Kidney epithelial cell (primary cell): ENCODE results near the gene OR1B1. TPM values are rescaled to one million over a fixed set of nuclear protein-coding genes. Genes with fewer than 3 reads are reported as not detected.

Source experiments
- DNase-seq: peaks from one replicate; pipeline ENCODE4 v3.0.0-alpha.2; 2010; ENCODE audit warnings: low read depth
- H3K27me3 ChIP-seq: 2 replicates; pipeline ENCODE4 v1.6.0; 2011; ENCODE audit warnings: low read length; ENCODE audit not compliant: control insufficient read depth, insufficient read depth
- H3K36me3 ChIP-seq: 2 replicates; pipeline ENCODE4 v1.5.1; 2011; ENCODE audit warnings: low read length; ENCODE audit not compliant: control insufficient read depth, insufficient read depth
- H3K4me3 ChIP-seq: 2 replicates; pipeline ENCODE4 v1.5.1; 2011; ENCODE audit warnings: low read depth, mild to moderate bottlenecking, control low read depth, low read length
- CTCF ChIP-seq: IDR thresholded peaks from 2 replicates; pipeline ENCODE4 v1.5.1; 2011; ENCODE audit warnings: mild to moderate bottlenecking, moderate library complexity, low read length, control low read depth, inconsistent platforms; ENCODE audit not compliant: insufficient read depth, poor library complexity, severe bottlenecking
- total RNA-seq: library from RNA; depleted of rRNA; stranded (reverse); fragments of >200 nt; gene quantifications from 2 replicates; pipeline ENCODE4 v1.2.3, GENCODE V29; 2015

The OR1B1 gene
- not detected in 2 replicates for total RNA-seq

- no peak for DNase-seq
- no peak for TF ChIP-seq CTCF
- Histone ChIP-seq H3K4me3 (no peak within 1 kb of the TSS), H3K27me3 (no peaks in the 10 kb centered on the region), H3K36me3 (no peaks in the 10 kb centered on the region)
Measured at GRCh38 chr9:122657527-122657926, at the start of gene OR1B1. Gene OR1B1 (minus strand): TSS chr9:122657627.

- no peak for TF ChIP-seq CTCF
- Histone ChIP-seq H3K4me3 (no peak overlapping the region), H3K27me3 (no peaks in the 10 kb centered on the region), H3K36me3 (no peaks in the 10 kb centered on the region)
- DNase-seq = no peak
Measured at GRCh38 chr9:122695696-122696095, 38.3 kb upstream of the OR1B1 start.

- Histone ChIP-seq H3K36me3 (no peaks in the 10 kb centered on the region), H3K27me3 (no peaks in the 10 kb centered on the region), H3K4me3 (no peak overlapping the region)
- no peak for TF ChIP-seq CTCF
- no peak for DNase-seq
Measured at GRCh38 chr9:122684851-122685250, 27.4 kb upstream of the OR1B1 start.

GRCh38 chr9:122672481-122672880 lies 15.1 kb upstream of the OR1B1 start:
- no peak for DNase-seq
- no peaks in the 10 kb centered on the region for H3K27me3 ChIP-seq
- TF ChIP-seq CTCF = no peak
- no peak overlapping the region for H3K4me3 ChIP-seq
- no peaks in the 10 kb centered on the region for H3K36me3 ChIP-seq

- no peak for TF ChIP-seq CTCF
- Histone ChIP-seq H3K4me3 (no peak within 1 kb of the TSS), H3K36me3 (no peaks in the 10 kb centered on the region), H3K27me3 (no peaks in the 10 kb centered on the region)
- no peak for DNase-seq
Measured at GRCh38 chr9:122661416-122661815, 4.0 kb upstream of the OR1B1 start, which contains the start of gene OR1L1. Gene OR1L1 (plus strand): TSS chr9:122661716. CDS start chr9:122661716, 0 bp downstream.

- TF ChIP-seq CTCF = no peak
- Histone ChIP-seq H3K27me3 (no peaks in the 10 kb centered on the region), H3K36me3 (no peaks in the 10 kb centered on the region), H3K4me3 (no peak overlapping the region)
- no peak for DNase-seq
Measured at GRCh38 chr9:122656378-122656777, 1.0 kb downstream of the OR1B1 start.
